ENCODE data around the gene ZNF778.
A peak's percentile ranks its signal among the peaks of the same experiment; 100 is the strongest.

GRCh38 chr16:89257281-89257731, 39.8 kb downstream of the ZNF778 start:
- no peak for TF ChIP-seq CTCF (IDR thresholded peaks at IDR 0.05; ENCODE audit: control extremely low read depth in 1 of 3, insufficient read depth in 1 of 3, low read depth in 1 of 3, low read length in 3 of 3)
- TF ChIP-seq NANOG (IDR thresholded peaks at IDR 0.05; ENCODE audit: insufficient read depth, low read depth, low read length, poor library complexity, severe bottlenecking), result no peak
- no peak for TF ChIP-seq CTBP2 (IDR thresholded peaks at IDR 0.05; ENCODE audit: borderline replicate concordance, insufficient read depth, insufficient read length, low read length)
- no peak for TF ChIP-seq POLR2A (IDR thresholded peaks at IDR 0.05; ENCODE audit: control extremely low read depth in 1 of 2, low read depth in 2 of 2, low read length in 2 of 2)
- TF ChIP-seq JUND (IDR thresholded peaks at IDR 0.05; ENCODE audit: low read length), result no peak
- no peak for TF ChIP-seq YY1 (IDR thresholded peaks at IDR 0.05; ENCODE audit: low read depth, low read length)
- peak; percentile 37 for TF ChIP-seq EZH2 (IDR thresholded peaks at IDR 0.05; ENCODE audit: low read depth, low read length, severe bottlenecking)
- TF ChIP-seq JUN (IDR thresholded peaks at IDR 0.05; ENCODE audit: low read depth, low read length), result no peak
- no peak for TF ChIP-seq POLR2AphosphoS5 (IDR thresholded peaks at IDR 0.05; ENCODE audit: low read depth, low read length)
- no peak for TF ChIP-seq CHD2 (IDR thresholded peaks at IDR 0.05; ENCODE audit: low read length)
- no peak for TF ChIP-seq GABPA (IDR thresholded peaks at IDR 0.05; ENCODE audit: borderline replicate concordance, insufficient read depth, low read length)
- TF ChIP-seq SUZ12 (IDR thresholded peaks at IDR 0.05; ENCODE audit: low read length), result 0 out of 2 replicates have a peak, but pooled peaks have one; percentile 43
